Measurements from ENCODE around the gene HRG.
"Not testable (repeated sequence)": the region's sequence is repeated elsewhere in the genome, so short reads cannot be mapped to it uniquely, and the experiment has no call there.

The HRG gene

DNA sequence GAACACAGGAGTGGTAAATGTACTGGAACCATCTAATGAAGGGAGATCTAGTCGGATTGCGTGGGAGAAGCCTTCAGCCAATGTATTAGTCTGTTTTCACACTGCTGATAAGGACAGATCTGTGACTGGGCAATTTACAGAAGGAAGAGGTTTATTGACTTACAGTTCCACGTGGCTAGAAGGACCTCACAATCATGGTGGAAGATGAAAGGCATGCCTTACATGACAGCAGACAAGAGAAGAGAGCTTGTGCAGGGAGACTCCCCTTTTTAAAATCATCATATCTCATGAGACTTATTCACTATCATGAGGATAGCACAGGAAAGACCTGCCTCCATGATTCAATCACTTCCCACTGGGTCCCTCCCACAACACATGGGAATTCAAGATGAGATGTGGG lies 17.0 kb downstream of the HRG start:
- DNase-seq: peak; percentile 4 to 80

DNA sequence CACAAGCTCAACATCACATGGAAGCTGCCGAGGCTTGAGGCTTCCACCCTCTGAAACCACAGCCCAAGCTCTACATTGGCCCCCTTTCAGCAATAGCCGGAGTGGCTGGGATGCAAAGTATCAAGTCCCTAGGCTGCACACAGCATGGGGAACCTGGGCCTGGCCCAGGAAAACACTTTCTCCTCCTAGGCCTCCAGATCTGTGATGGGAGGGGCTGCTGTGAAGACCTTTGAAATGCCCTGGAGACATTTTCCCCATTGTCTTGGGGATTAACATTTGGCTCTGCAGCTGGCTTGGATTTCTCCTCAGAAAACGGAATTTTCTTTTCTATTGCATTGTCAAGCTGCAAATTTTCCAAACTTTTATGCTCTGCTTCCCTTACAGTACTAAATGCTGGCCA lies 18.2 kb downstream of the HRG start:
- DNase-seq: no peak

DNA sequence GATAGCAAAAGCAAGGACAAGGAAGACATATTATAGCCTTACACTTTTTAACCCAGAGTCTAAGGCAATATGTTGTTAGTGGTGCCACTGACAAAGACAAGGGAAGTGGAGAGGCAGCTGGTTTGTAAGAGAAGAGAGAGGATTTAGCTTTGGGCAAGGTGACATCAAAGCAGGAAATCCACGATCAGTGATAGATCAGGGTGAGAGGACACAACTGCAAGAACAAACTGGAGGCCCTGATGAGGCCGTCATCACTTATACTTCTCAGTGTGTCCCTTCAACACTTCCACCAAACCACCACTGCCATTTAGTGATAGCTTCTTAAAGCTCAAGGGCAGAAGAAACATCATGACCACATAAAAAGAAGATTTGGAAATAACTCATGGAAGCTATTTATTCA lies 20.7 kb downstream of the HRG start:
- not testable (repeated sequence) for DNase-seq

DNA sequence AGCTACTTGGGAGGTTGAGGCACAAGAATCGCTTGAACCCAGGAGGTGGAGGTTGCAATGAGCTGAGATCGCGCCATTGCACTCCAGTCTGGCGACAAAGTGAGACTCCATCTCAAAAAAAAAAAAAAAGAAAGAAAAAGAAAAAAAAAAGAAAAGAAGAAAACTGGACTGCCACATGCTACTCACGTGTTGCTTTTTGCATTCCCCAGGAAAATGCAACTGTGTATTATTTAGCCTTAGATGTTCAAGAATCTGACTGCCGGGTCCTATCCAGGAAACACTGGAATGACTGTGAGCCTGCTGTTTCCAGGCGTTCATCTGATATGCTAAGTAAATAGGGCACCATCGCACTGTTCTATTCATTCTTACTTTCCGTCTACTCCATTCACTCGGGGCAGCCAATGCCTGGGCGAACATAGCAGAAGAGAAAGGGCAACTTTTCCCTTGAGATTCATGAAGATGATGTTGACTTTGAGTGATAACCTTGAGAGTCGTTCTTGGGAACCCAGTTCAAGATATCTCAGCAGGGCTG lies 21.4 kb downstream of the HRG start:
- no peak for DNase-seq

DNA sequence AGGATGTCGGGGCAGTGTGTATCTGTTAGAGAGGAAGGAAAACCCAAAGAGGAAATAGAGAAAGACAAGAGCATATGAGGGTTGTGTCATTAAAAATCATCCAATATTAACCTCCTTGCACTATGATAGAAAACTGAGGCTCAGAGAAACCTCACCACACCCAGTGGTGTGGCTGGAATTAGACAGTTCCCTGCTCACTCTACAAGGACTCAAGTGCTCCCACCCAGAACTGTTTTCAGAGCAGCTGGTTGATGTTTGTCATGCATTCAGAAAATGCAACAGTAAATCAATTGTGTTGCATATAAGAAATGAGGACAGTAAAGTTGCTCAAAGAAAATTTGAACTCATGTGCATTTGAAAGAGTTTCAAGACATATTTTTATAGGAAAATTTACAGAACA lies 24.5 kb downstream of the HRG start:
- not testable (repeated sequence) for DNase-seq

DNA sequence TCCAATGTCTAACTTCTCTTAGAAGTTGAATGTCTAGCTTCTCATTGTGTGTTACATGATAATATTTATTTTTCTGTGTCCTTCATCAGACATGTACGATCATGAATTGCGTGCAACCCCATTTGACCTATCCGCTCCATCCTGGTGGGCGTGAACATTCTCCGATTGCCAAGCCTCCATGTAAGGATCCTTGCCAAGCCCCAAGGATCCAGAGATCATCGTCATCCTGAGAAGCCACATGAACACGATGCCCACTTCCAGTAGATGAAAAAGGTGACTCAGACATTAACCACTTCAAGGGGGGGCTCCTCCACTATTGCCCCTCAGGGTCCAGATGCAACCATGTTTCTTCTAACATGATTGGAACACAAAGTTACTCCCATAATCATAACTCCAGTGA lies 25.9 kb downstream of the HRG start:
- no peak for DNase-seq

DNA sequence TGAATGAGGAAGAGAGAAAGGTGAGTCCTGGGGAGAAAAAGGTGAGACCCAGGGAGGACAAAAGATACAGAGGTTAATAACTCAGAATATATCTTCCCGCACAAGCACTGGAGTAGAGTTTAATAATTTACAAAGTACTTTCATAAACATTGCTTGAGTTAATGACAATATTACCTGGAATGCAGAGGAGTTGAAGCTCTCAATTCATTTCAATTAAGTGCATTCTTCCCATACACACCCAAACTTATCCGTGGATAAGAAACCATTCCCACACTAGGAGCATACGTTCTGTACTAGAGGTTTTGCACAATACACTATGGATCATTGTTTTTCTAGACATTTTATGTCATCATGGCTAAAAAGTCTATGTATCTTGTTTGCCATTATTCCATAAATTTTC lies 28.0 kb downstream of the HRG start:
- DNase-seq: no peak

DNA sequence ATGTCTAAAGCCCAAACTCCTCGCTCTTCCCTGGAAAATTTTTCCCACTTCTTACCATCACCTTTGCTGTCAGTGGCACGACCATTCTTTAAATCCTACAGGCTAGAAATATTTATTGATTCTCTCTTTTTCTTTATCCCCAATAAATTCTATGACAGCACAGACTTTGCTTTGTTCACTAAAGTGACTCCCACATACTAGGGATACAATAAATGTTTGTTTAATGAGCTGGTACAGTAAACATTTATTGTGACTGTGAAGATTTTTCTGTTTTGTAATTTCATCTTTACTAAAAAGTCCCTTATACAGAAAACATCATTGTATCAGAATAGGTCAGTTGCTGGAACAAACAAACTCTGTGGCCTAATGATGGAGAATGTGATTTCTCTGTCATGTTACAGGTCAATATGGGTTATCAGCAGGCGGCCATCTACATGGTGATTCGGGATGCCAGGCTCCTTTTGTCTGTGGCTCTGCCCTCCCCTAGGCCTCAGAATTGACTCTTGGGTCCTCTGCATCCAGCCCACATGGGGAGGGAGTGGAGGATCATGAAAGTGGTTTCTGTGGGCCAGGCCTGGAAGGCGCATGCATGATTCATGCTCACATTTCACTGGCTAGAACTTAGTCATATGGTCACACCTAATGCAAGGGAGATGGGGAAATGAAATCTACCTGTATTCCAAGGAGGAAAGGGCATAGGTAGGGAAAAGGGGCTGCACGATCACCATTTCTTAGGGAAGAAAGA lies 28.6 kb downstream of the HRG start:
- no peak for DNase-seq

DNA sequence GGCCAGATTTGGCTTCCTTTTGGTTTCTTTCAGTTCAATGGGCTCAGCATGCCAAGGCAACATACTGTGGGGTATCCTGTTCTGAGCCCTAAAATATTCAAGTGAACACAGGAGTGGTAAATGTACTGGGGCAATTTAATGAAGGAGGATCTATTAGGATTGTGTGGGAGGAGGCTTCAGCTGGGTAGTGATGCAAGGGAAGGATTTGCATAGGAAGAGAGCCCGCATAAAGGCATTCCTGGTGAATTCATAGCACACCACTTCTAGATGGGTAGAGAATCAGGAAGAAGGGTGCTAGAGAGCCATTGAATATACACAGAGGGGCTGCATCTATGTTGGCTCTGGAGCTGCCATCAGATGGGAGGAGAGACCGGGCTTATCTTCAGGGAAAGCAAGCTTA lies 30.7 kb downstream of the HRG start:
- DNase-seq: no peak

DNA sequence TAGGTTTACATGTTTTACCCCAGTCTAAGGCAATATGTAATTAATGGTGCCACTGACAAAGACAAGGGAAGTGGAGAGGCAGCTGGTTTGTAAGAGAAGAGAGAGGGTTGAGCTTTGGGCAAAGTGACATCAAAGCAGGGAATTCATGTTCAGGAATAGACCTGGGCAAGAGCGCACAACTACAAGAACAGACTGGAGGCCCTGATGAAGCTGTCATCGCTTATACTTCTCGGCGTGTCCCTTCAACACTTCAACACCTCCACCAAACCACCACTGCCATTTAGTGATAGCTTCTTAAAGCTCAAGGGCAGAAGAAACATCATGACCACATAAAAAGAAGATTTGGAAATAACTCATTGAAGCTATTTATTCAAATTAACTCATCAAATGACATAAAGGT lies 31.7 kb downstream of the HRG start:
- no peak for DNase-seq

DNA sequence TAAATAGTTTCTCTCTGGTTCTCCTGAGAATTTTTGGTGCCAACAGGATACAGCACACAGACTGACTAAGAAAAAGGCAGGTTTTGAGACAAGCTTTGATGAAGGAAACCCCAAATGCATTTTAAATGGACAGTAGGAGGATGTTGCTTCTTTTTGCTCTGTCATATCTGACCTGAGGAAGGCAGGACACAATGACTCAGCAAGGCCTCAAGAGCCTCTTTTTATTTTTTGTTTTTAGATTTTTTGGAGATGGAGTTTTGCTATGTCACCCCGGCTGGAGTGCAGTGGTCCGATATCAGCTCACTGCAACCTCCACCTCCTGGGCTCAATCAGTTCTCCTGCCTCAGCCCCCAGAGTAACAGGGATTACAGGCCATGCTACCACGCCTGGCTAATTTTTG lies 34.5 kb downstream of the HRG start:
- DNase-seq: no peak

DNA sequence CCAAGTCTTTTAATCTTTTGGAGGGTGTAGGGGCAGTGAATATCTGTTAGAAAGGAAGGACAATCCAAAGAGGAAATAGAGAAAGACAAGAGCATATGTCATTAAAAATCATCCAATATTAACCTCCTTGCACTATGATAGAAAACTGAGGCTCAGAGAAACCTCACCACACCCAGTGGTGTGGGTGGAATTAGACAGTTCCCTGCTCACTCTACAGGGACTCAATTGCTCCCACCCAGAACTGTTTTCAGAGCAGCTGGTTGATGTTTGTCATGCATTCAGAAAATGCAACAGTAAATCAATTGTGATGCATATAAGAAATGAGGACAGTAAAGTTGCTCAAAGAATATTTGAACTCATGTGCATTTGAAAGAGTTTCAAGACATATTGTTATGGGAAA lies 36.6 kb downstream of the HRG start:
- not testable (repeated sequence) for DNase-seq

DNA sequence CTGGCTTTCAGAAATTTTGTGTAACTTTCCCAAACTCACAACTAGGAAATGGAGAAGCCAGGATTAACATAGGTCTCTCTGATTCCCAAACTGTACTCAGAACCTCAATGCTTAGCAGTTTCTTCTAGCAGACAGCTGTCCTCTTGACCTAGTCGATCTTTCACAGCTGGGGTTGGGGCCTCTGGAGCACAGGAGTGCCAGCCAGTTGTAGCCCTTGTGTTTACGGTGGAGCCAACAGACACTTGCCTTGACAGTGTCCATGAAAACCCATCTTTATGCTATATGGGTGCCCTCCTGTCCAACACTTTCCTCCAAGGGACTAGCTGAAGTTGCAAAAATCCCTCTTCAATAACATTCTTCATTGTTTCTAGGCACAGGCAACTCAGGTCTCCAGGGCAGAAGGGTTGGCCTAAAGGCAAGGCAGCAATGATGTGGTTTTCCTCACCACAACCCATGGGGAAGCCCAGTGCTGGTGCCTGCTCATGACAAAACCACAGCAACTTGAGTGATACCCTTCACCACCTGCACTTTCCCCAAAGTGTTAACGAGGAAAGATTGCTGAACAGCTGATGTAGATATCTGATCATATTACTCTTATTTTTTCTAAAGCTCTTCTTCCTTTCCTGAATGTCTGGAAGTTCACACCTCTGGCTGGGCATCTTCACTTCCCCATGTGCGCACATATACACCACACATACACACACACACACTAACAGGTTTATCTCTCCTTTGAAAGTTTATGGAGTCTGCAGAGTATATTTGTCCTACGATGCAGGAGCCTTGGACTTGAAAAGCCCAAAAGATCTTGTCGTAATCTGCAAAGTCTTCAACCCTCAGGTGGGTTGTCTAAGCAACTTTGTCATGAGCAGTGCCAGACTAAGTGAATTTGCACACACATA lies 40.3 kb downstream of the HRG start:
- no peak for DNase-seq

DNA sequence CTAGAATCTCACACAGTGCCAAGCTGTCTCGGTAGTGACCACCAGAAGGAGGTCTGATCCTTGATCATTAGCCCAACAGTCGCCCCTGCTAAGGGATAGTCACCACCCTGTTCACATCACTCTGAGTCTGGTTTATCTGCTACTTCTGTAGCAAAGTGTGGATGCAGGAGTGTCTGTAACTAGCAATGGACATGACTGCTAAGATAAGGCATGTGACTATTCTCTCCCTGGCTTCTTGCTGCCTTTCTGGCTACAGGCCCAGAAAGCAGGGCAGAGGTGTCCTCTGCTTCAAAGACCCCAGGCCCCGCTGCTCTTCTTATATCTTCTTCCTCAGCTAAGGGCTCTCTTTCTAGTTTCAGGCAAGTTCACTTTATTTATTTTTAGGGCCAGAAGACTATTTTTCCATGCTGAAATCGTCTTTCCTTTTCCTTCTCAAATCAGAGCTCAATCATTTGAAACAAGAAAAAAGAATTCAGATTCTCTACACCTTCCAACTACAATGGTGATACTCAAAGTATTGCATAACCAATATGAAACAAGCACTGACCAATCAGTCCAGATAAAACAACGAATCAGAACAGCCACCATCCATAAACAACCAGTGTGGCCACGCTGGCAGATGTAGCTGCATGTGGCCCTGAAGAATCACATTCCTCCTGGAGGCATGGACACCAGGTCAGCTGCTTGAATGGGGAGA lies 43.3 kb downstream of the HRG start:
- no peak for DNase-seq

DNA sequence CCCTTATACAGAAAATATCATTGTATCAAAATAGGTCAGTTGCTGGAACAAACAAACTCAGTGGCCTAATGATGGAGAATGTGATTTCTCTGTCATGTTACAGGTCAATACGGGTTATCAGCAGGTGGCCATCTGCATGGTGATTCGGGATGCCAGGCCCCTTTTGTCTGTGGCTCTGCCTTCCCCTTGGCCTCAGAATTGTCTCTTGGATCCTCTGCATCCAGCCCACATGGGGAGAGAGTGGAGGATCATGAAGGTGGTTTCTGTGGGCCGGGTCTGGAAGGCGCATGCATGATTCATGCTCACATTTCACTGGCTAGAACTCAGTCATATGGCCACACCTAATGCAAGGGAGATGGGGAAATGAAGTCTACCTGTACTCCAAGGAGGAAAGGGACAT lies 44.9 kb downstream of the HRG start:
- DNase-seq: not testable (repeated sequence)

DNA sequence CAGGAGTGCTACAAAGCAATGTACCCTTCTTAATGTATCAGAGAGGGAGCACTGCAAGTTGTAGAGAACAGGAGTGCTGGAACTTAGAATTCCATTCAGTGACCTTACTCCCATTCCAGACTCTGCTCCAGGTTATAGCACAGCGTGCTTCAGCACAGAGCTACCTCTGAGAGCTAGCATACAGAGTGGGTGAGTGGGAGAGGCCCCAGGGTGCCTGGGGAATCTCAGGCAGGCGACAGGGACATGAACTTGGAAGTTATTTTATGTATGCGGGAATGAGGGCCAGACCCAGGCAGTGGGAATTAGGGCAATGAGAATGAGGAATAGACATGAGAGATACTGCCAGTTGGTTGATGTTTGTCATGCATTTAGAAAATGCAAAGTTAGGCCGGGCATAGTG lies 47.7 kb downstream of the HRG start:
- no peak for DNase-seq

DNA sequence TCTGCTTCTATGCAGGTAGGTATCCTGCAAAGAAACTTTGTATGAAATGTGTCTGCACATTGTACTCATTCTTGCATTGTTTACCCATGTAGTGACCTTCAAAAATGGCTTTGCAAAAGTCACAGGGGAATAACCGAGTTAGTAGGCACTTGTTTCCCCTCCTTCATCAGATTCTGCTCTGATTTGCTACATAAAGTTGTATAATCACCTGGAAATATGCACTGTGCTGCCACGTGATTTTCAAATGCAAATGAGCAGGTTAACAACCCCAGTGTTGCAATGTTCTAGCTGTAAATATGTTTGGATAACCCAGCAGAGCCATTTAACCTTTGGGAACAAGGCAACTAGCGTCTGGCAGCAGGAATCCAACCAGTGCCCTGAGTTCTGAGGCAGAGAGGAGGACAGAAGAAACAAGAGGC lies 51.2 kb downstream of the HRG start, which contains the start of gene KNG1:
KNG1 (plus strand) TSS at position 321 of the 419 bp plus-strand sequence. CDS start 184 bp downstream, outside the sequence.
- DNase-seq: no peak

DNA sequence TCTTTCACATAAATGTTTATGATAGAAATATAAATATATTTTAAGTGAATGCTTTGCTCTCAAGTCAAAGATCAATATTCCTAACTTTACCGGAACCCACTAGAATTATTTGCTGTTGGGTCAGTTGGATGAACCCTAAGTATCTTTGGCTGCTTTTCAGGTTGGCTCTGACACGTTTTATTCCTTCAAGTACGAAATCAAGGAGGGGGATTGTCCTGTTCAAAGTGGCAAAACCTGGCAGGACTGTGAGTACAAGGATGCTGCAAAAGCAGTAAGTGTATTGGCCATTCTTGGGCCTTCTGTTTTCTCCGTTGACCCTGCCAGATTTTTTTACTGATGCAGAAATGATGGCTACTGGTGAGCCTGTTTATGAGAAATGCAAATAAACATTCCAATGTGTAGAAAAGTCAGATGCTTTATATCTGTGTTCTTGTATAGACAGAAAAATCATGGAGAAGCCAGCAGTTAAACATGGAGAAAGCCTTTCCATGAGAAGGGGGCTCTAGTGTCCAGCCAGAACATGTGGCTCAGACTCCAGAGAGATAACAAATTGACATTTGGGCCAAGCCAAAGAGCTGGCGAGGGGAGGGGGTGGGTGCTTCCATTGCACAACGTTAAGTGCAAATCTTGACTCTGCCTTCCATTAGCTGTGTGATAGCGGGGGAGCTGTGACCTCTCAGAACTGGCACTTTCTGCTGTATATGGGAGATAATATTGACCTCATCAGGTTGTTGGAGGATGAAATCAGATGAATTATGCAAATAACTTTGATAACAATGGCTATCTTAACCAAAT lies 54.3 kb downstream of the HRG start:
- DNase-seq: no peak

DNA sequence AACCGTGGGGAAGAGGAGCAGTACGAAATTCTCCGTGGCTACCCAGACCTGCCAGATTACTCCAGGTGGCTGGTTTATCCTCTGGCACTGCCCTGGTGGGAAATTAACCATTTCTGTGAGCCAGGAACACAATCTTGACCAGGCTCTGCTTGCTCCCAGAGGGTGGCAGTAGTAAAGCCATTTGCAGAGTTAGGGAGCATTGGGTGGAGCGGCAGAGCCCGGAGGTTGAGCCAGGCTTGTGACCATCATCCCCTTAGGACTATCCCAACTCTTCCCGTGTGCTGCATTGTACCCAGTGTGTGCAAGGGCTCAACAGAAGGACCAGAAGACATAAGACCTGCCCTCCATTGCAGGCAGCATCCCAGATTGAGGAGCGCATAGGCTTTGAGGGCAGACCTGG lies 56.6 kb downstream of the HRG start:
- DNase-seq: peak in 1 of 2 donors; percentile 2

DNA sequence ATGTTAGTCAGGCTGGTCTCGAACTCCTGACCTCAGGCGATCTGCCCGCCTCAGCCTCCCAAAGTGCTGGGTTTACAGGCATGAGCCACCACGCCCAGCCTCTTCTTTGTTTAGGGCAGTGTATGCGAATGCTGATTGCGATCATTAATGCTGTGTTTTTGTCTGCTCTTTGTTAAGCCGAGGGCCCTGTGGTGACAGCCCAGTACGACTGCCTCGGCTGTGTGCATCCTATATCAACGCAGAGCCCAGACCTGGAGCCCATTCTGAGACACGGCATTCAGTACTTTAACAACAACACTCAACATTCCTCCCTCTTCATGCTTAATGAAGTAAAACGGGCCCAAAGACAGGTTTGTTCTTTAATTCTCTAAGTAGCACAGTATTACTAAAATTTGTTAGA lies 59.1 kb downstream of the HRG start:
- DNase-seq: no peak

Data from inflammatory macrophage treated with lipopolysaccharide for 1 hour (primary cell).